ENCODE results near the gene PCSK5.

PCSK5 gene

GRCh38 chr9:76181781-76182180 lies 291.3 kb downstream of the PCSK5 start:
- CTCF ChIA-PET, result no interaction called here
- no peak for DNase-seq (ENCODE audit: low read depth, low spot score)
- no peak overlapping the region for H3K4me3 ChIP-seq (ENCODE audit: low read depth, low read length)
- POLR2A ChIA-PET, result interaction anchor here (1.2 kb wide), 1 partner anchor 34 kb away, joined by 3 read pairs; no protein-coding TSS in a partner anchor
- TF ChIP-seq CTCF (IDR thresholded peaks at IDR 0.05; ENCODE audit: insufficient read depth, low read length, missing control alignments), result no peak

GRCh38 chr9:76185432-76185831 lies 295.0 kb downstream of the PCSK5 start:
- H3K4me3 ChIP-seq (ENCODE audit: low read depth, low read length), result no peak overlapping the region
- no peak for DNase-seq (ENCODE audit: low read depth, low spot score)
- ChIA-PET POLR2A (no interaction called here), CTCF (no interaction called here)
- no peak for TF ChIP-seq CTCF (IDR thresholded peaks at IDR 0.05; ENCODE audit: insufficient read depth, low read length, missing control alignments)

- ChIA-PET CTCF (interaction anchor here (1.0 kb wide), 1 partner anchor 13 kb away, joined by 3 read pairs; no protein-coding TSS in a partner anchor), POLR2A (no interaction called here)
- H3K4me3 ChIP-seq (ENCODE audit: low read depth, low read length), result no peak overlapping the region
- TF ChIP-seq CTCF (IDR thresholded peaks at IDR 0.05; ENCODE audit: insufficient read depth, low read length, missing control alignments), result no peak
- no peak for DNase-seq (ENCODE audit: low read depth, low spot score)
Measured at GRCh38 chr9:76188286-76188685, 297.8 kb downstream of the PCSK5 start.

- CTCF ChIA-PET, result no interaction called here
Measured at GRCh38 chr9:76188905-76189304, 298.4 kb downstream of the PCSK5 start.

GRCh38 chr9:76191493-76191892 lies 301.0 kb downstream of the PCSK5 start:
- no peak for TF ChIP-seq CTCF (IDR thresholded peaks at IDR 0.05; ENCODE audit: insufficient read depth, low read length, missing control alignments)
- ChIA-PET POLR2A (no interaction called here), CTCF (no interaction called here)
- no peak for DNase-seq (ENCODE audit: low read depth, low spot score)
- H3K4me3 ChIP-seq (ENCODE audit: low read depth, low read length), result no peak overlapping the region

More at GRCh38 chr9:76188905-76189304, 298.4 kb downstream of the PCSK5 start:
- TF ChIP-seq CTCF (IDR thresholded peaks at IDR 0.05; ENCODE audit: insufficient read depth, low read length, missing control alignments), result no peak
- POLR2A ChIA-PET, result no interaction called here
- no peak for DNase-seq (ENCODE audit: low read depth, low spot score)
- no peak overlapping the region for H3K4me3 ChIP-seq (ENCODE audit: low read depth, low read length)

GRCh38 chr9:76192013-76192412 lies 301.5 kb downstream of the PCSK5 start:
- POLR2A ChIA-PET, result no interaction called here

More at GRCh38 chr9:76192013-76192412, 301.5 kb downstream of the PCSK5 start:
- TF ChIP-seq CTCF (IDR thresholded peaks at IDR 0.05; ENCODE audit: insufficient read depth, low read length, missing control alignments), result no peak
- no peak overlapping the region for H3K4me3 ChIP-seq (ENCODE audit: low read depth, low read length)
- DNase-seq (ENCODE audit: low read depth, low spot score), result no peak
- CTCF ChIA-PET, result no interaction called here

All from AG04449 (cell line).